HG03039 (cell line): ENCODE data around the gene STIP1.
"Not testable (repeated sequence)": the region's sequence is repeated elsewhere in the genome, so short reads cannot be mapped to it uniquely, and the experiment has no call there.

Experiments
- ATAC-seq: cut with Tn5 transposase; IDR thresholded peaks from one replicate; pipeline ENCODE4 v1.9.1; 2021; ENCODE audit warnings: mild to moderate bottlenecking, moderate library complexity; ENCODE audit not compliant: unreplicated experiment

STIP1 gene

GRCh38 chr11:64234647-64235379 lies 48.8 kb downstream of the STIP1 start:
- ATAC-seq: peak; percentile 30

- ATAC-seq: no peak
These were observed 49.6 kb downstream of the STIP1 start for GRCh38 chr11:64235437-64236161.

- no peak for ATAC-seq
These were observed 51.5 kb downstream of the STIP1 start for GRCh38 chr11:64237484-64237951.

GRCh38 chr11:64238076-64238475 lies 52.1 kb downstream of the STIP1 start:
- ATAC-seq: no peak

DNA sequence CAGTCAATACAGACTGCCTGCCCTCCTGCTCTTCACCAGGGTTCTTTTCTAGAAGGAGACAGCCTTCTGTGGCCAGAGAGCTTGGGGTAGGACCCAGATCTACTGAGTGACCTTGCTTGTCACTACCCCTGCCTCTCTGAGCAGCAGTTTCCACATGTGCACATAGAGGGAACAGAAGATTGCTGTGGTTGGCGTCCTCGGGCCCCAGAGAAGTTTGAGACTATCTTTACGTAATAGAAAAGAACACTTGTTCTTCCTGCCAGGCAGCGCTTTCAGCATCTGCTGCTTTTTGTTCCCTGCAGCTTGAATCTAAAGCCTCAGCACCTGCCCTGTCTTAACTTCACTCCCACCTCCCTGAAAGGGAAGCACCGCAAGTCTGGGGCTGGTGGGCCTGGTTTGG lies 53.0 kb downstream of the STIP1 start:
- ATAC-seq: no peak

DNA sequence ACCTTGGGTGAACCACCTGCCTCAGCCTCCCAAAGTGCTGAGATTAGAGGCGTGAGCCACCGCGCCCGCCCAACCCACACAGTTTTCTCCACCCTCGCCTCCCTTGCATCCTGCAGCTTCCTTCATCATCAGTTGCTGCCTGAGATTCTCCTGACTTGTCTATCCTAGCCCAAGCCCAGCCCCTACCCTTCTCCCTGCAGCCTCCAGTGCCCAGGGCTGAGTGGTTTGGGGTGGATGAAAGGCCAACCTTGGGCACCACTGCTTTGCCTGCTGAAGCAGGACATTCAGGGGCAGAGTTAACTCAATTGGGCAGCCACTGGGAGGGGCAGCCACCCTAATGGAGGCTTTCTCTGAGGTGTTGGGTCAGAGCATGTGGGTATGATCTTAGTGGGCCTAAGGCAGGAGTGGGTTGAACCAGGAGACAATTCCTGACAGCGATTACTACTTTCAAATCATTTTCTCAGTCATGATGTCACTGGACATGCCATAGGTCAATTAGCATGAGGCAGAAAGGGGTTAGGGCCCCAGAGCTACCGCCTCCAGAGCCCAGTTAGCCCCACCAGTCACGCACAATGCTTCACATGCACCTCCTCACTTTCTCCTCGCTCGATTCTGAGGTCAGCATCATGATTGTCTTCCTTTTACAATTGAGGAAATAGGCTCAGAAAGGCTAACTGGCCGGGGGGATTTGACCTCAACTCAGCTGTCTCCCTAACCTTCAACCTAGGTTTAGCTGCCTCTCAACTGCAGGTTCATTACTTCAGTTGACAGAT lies 53.9 kb downstream of the STIP1 start:
- ATAC-seq: no peak

- peak; percentile 42 for ATAC-seq
These were observed 54.7 kb downstream of the STIP1 start, which contains the start of gene FKBP2 for GRCh38 chr11:64240435-64241240. Gene FKBP2, plus strand, starts transcription at chr11:64241095. Its CDS starts 1,293 bp downstream, at chr11:64242388.

DNA sequence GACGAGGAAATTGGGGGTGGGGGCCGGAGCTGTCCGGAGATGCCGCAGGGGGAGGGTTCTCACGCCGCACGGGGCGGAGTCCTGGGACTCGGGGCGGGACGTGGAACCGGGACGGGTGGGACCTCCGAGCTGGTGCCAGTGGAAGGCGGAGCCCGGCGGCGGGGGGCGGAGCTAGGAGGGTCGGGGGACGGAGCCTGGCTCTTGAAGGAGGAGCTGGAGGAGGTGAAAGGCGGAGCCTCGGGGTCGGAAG lies 55.2 kb downstream of the STIP1 start:
- ATAC-seq: peak; percentile 66

GRCh38 chr11:64241491-64242374 lies 55.8 kb downstream of the STIP1 start:
- ATAC-seq: peak; percentile 6

DNA sequence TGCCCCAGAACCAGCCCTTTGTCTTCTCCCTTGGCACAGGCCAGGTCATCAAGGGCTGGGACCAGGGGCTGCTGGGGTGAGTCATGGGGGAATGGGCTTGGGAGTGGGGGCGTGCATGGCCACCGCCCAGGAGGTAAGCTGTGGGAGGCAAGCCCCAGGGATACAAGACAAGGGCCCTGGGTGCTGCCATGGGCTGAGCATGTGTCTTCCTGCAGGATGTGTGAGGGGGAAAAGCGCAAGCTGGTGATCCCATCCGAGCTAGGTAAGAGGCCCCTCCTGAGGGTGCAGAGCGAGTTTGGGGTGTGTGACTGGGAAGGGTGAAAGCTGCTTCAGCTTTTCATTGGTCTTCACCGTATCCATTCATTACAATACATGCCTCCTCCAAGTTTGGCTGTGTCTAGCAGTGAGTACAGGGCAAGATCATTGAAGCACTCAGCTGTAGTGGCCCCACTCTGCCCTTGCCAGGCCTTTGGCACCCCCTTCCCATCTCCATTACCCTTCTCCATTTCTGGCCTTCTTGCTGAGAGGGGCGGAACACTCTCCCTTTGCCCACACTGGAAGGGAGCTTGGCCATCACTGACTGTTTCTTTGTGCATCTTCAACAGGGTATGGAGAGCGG lies 57.4 kb downstream of the STIP1 start:
- no peak for ATAC-seq

GRCh38 chr11:64244107-64244506 lies 58.1 kb downstream of the STIP1 start:
- ATAC-seq: no peak

- no peak for ATAC-seq
These were observed 59.0 kb downstream of the STIP1 start for GRCh38 chr11:64244966-64245365.

- no peak for ATAC-seq
These were observed 59.4 kb downstream of the STIP1 start for GRCh38 chr11:64245401-64245796.

DNA sequence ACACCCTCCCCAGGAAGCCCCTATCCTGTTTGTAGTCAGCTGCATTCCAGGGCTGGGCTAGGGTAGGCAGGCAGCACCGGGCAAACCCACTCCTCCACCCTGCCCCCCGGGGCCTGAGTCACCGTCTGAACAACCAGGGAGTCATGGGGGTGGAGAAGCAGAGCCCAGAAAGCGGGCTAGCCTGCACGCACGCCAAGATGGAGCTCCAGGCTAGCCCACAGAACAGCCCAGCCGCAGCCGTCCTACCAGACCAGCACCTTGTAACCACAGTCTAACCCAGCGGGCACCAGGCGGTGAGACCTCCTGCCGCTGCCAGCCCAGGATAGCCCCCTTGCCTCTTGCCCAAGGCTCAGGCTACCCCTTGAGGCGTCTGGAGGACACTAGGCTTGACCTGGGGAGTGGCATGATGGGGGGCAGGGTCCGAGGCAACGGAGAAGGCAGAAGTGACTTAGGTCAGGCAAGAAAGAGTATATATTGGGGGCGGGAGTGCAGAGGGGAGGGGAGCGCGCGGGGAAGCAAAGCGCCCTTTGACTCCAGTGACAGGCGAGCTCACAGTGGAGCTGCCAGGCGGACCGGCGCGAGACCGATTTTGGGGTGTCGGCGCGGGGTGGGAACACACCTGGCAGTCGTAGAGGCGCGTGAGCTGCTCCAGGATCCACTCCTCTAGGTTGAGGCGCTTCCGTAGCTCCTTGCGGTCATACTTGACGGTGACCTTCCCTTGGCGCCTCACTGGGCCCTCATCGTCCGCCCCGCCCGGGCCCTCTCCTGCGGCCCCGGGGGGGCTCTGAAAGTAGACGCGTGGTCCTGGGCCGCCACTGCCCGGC lies 60.0 kb downstream of the STIP1 start:
- ATAC-seq: no peak

DNA sequence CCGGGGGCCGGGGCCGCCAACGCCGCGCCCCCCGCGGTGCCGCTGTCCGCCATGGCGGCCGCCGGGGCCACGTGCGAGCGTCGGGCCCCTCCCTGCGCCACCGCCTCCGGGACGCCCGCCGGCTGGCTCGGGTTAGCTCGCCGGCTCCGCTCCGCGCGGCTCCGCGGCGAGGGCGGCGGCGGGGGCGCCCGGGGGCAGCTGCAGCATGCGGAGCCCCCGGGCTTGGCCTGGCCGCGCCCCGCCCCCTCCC lies 60.6 kb downstream of the STIP1 start:
- ATAC-seq: not testable (repeated sequence)

- no peak for ATAC-seq
These were observed 61.1 kb downstream of the STIP1 start, which contains the start of gene PPP1R14B for GRCh38 chr11:64246871-64247728. Gene PPP1R14B, minus strand, starts transcription at chr11:64246943. Its CDS starts 270 bp downstream, at chr11:64246673.

DNA sequence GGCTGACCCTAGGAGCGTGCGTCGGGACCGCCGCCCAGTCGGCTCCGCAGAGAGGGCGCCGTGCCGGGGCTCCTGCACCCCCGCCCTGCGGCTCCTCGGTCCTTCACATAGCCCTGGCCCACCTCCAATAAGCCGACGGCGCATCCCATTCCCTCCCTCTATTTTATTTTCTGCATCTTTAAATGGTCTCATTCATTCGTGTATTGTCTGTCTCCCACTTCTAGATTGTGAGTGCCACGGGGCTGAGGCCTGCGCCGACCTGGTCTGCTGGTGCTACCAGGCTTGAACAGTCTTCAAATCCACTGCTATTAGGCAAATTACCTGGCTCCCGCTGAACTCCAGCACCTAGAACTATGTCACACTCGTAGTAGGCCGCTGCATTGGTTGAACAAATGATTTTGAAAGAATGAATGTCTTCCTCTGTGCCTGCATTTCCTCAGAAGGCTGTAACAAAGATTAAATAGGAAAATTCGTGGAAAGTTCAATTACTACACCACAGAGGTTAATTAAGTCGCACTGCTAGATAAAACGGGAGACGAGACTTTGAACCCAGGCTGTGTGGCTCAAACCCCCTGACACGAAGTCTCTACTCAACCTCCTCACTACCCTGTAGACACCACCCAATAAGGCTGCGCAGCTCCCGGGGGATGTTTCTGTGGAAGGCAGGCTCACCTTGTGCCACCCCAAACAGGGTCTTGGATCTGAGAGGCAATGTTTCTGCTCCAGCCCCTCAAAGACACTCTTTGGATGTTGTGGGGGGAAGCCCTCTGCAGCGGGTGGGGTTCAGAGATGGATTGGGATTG lies 62.0 kb downstream of the STIP1 start:
- ATAC-seq: no peak
